GM12878 (cell line): Measurements from ENCODE around the gene HERPUD1. TPM values are rescaled to one million over a fixed set of nuclear protein-coding genes. Genes with fewer than 3 reads are reported as not detected.

ENCODE experiments used
- CEBPB ChIP-seq, 2 experiments: fragments of 150-350 bp in 1 of 2; IDR thresholded peaks; 2 replicates each; pipeline ENCODE4 v1.6.1; 2012 to 2014; ENCODE audit warnings: low read depth in 2 of 2, low read length in 2 of 2, borderline replicate concordance in 1 of 2, inconsistent platforms in 1 of 2
- ESRRA ChIP-seq: IDR thresholded peaks from 2 replicates; pipeline ENCODE4 v1.6.1; 2012; ENCODE audit warnings: mild to moderate bottlenecking, low read length, improper control_type of control experiment
- HCFC1 ChIP-seq: fragments of 150-350 bp; IDR thresholded peaks from 2 replicates; pipeline ENCODE4 v1.6.1; 2014; ENCODE audit warnings: low read length
- HDAC2 ChIP-seq: fragments of 200-600 bp; sonication (generic); IDR thresholded peaks from 2 replicates; pipeline ENCODE4 v1.6.1; 2017
- MTA2 ChIP-seq: fragments of 450-650 bp; IDR thresholded peaks from 2 replicates; pipeline ENCODE4 v1.6.1; 2016; ENCODE audit warnings: low read depth, mild to moderate bottlenecking, moderate library complexity
- MTA3 ChIP-seq: IDR thresholded peaks from 2 replicates; pipeline ENCODE4 v1.6.1; 2012; ENCODE audit warnings: low read length, inconsistent platforms, borderline replicate concordance
- PAX8 ChIP-seq: fragments of 450-650 bp; IDR thresholded peaks from 2 replicates; pipeline ENCODE4 v1.6.1; 2017; ENCODE audit warnings: mild to moderate bottlenecking, moderate library complexity
- RAD21 ChIP-seq: IDR thresholded peaks from 2 replicates; pipeline ENCODE4 v1.6.1; 2011; ENCODE audit warnings: mild to moderate bottlenecking, low read depth, low read length, moderate library complexity; ENCODE audit not compliant: insufficient read depth
- RELA ChIP-seq: fragments of 450-650 bp; IDR thresholded peaks from 2 replicates; pipeline ENCODE4 v1.8.0; 2014; ENCODE audit warnings: borderline replicate concordance; ENCODE audit not compliant: partially characterized antibody
- SIX5 ChIP-seq: IDR thresholded peaks from 2 replicates; pipeline ENCODE4 v1.6.1; 2011; ENCODE audit warnings: mild to moderate bottlenecking, low read depth, low read length, moderate library complexity; ENCODE audit not compliant: severe bottlenecking
- SP1 ChIP-seq: IDR thresholded peaks from one replicate; pipeline ENCODE4 v1.6.1; 2011; ENCODE audit warnings: low read depth, low read length
- SREBF1 ChIP-seq: IDR thresholded peaks from 2 replicates; pipeline ENCODE4 v1.6.1; 2012; ENCODE audit warnings: mild to moderate bottlenecking, low read length
- SUZ12 ChIP-seq: fragments of 200-600 bp; sonication (generic); IDR thresholded peaks from one replicate; pipeline ENCODE4 v1.6.1; 2018; ENCODE audit warnings: antibody characterized with exemption, mild to moderate bottlenecking; ENCODE audit not compliant: unreplicated experiment
- TCF3 ChIP-seq: IDR thresholded peaks from 2 replicates; pipeline ENCODE4 v1.6.1; 2012; ENCODE audit warnings: low read depth, mild to moderate bottlenecking, low read length, borderline replicate concordance; ENCODE audit not compliant: insufficient read depth
- ZNF274 ChIP-seq: IDR thresholded peaks from one replicate; pipeline ENCODE4 v1.8.0; 2011; ENCODE audit not compliant: insufficient read length, insufficient read depth
- polyA plus RNA-seq, 11 experiments: library from polyadenylated mRNA; depleted of rRNA in 4 of 11; unstranded in 6 of 11; stranded (reverse) in 5 of 11; fragments of >200 nt; fragmentation: Nextera tagmentation in 4 of 11; fragmentation: Illumina TruSeq in 1 of 11; extraction: Ambion mirVana in 4 of 11; extraction: Trizol in 1 of 11; gene quantifications; 1 replicate in 1 of 11; 2 replicates in 10 of 11; pipeline versions ENCODE4 v1.2.1 to v1.2.3, GENCODE V29; 2011 to 2016; ENCODE audit warnings: inconsistent platforms in 2 of 11, missing spikeins in 2 of 11, low read depth in 1 of 11
- total RNA-seq, 4 experiments: library from RNA; depleted of rRNA in 3 of 4; stranded (reverse); fragments of >200 nt in 3 of 4; fragmentation: Illumina TruSeq in 1 of 4; extraction: Trizol in 1 of 4; gene quantifications; 2 replicates each; pipeline versions ENCODE4 v1.2.1 to v1.2.3, GENCODE V29; 2013 to 2021
- TF ChIP-seq, protein P1 (sequence below): fragments of 450-650 bp; formaldehyde crosslinking; IDR thresholded peaks from 2 replicates; pipeline ENCODE4 v1.4.0; 2020; ENCODE audit warnings: mild to moderate bottlenecking, moderate library complexity
- TF ChIP-seq, protein P2 (sequence below): fragments of 450-650 bp; IDR thresholded peaks from 2 replicates; pipeline ENCODE4 v1.6.1; 2017; ENCODE audit warnings: mild to moderate bottlenecking, moderate library complexity
- TF ChIP-seq, protein P3 (sequence below): fragments of 150-350 bp; IDR thresholded peaks from 2 replicates; pipeline ENCODE4 v1.6.1; 2016; ENCODE audit warnings: low read depth, low read length

HERPUD1 gene
- total and polyA plus RNA-seq, 10 of the 15 experiments (the other 5 are each of a cell fraction or from before 2014, with no cell fraction given), result 32.6 to 212 (median 122) TPM

DNA sequence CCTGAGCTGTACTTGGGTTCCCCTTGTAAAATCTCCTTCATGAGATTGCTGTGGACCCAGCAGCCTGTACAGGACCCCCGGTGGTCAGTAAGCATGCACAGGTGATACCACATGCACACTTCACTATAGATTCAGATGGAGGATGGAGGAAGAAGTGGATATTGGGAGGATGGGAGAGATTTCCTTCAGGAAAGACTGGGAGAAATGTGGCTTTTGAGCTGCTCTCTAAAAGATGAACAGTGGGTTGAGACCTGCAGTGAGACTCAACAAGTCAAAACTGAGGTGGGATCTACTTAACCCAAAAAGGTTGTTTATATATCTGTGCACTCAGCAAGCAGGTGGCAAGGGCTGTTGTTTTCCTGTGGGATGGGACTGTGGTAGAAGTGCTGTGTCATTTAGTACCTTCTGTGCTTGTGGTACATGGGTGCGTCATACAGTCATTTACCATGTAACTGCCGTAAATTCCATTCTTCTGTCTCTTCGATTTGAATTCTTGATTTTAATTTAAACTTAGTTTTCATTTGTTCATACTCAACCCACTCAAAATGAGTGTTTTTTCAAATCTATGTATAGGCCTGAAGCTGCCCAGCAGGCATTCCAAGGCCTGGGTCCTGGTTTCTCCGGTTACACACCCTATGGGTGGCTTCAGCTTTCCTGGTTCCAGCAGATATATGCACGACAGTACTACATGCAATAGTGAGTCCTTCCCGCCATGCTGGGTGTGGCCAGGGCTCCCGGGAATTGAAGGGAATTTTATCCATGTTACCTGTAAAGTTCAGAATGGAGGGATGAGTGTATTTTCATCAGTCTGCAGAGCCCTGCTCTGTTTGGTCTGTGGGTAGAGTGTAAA lies 6.9 kb downstream of the HERPUD1 start (continued):
- TF ChIP-seq, protein P1, sequence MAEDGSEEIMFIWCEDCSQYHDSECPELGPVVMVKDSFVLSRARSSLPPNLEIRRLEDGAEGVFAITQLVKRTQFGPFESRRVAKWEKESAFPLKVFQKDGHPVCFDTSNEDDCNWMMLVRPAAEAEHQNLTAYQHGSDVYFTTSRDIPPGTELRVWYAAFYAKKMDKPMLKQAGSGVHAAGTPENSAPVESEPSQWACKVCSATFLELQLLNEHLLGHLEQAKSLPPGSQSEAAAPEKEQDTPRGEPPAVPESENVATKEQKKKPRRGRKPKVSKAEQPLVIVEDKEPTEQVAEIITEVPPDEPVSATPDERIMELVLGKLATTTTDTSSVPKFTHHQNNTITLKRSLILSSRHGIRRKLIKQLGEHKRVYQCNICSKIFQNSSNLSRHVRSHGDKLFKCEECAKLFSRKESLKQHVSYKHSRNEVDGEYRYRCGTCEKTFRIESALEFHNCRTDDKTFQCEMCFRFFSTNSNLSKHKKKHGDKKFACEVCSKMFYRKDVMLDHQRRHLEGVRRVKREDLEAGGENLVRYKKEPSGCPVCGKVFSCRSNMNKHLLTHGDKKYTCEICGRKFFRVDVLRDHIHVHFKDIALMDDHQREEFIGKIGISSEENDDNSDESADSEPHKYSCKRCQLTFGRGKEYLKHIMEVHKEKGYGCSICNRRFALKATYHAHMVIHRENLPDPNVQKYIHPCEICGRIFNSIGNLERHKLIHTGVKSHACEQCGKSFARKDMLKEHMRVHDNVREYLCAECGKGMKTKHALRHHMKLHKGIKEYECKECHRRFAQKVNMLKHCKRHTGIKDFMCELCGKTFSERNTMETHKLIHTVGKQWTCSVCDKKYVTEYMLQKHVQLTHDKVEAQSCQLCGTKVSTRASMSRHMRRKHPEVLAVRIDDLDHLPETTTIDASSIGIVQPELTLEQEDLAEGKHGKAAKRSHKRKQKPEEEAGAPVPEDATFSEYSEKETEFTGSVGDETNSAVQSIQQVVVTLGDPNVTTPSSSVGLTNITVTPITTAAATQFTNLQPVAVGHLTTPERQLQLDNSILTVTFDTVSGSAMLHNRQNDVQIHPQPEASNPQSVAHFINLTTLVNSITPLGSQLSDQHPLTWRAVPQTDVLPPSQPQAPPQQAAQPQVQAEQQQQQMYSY (CRISPR knock-in tag), result no peak
- peak; percentile 57; the same call in 1 of the 2 replicates for TF ChIP-seq TCF3
- no peak for TF ChIP-seq MTA3
- peak; percentile 42; the same call in 1 of the 2 replicates for TF ChIP-seq MTA2
- TF ChIP-seq, protein P2, sequence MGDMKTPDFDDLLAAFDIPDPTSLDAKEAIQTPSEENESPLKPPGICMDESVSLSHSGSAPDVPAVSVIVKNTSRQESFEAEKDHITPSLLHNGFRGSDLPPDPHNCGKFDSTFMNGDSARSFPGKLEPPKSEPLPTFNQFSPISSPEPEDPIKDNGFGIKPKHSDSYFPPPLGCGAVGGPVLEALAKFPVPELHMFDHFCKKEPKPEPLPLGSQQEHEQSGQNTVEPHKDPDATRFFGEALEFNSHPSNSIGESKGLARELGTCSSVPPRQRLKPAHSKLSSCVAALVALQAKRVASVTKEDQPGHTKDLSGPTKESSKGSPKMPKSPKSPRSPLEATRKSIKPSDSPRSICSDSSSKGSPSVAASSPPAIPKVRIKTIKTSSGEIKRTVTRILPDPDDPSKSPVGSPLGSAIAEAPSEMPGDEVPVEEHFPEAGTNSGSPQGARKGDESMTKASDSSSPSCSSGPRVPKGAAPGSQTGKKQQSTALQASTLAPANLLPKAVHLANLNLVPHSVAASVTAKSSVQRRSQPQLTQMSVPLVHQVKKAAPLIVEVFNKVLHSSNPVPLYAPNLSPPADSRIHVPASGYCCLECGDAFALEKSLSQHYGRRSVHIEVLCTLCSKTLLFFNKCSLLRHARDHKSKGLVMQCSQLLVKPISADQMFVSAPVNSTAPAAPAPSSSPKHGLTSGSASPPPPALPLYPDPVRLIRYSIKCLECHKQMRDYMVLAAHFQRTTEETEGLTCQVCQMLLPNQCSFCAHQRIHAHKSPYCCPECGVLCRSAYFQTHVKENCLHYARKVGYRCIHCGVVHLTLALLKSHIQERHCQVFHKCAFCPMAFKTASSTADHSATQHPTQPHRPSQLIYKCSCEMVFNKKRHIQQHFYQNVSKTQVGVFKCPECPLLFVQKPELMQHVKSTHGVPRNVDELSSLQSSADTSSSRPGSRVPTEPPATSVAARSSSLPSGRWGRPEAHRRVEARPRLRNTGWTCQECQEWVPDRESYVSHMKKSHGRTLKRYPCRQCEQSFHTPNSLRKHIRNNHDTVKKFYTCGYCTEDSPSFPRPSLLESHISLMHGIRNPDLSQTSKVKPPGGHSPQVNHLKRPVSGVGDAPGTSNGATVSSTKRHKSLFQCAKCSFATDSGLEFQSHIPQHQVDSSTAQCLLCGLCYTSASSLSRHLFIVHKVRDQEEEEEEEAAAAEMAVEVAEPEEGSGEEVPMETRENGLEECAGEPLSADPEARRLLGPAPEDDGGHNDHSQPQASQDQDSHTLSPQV, result no peak
- no peak for TF ChIP-seq ESRRA
- no peak for TF ChIP-seq SP1
- TF ChIP-seq HCFC1, result no peak
- no peak for TF ChIP-seq HDAC2
- TF ChIP-seq RELA, result no peak
- TF ChIP-seq SUZ12, result no peak
- TF ChIP-seq ZNF274, result no peak
- no peak for TF ChIP-seq CEBPB (IDR thresholded peaks at IDR 0.05; ENCODE audit: borderline replicate concordance in 1 of 2, low read depth in 2 of 2, low read length in 2 of 2)
- TF ChIP-seq RAD21, result no peak
- TF ChIP-seq SIX5, result no peak
- no peak for TF ChIP-seq PAX8
- TF ChIP-seq, protein P3, sequence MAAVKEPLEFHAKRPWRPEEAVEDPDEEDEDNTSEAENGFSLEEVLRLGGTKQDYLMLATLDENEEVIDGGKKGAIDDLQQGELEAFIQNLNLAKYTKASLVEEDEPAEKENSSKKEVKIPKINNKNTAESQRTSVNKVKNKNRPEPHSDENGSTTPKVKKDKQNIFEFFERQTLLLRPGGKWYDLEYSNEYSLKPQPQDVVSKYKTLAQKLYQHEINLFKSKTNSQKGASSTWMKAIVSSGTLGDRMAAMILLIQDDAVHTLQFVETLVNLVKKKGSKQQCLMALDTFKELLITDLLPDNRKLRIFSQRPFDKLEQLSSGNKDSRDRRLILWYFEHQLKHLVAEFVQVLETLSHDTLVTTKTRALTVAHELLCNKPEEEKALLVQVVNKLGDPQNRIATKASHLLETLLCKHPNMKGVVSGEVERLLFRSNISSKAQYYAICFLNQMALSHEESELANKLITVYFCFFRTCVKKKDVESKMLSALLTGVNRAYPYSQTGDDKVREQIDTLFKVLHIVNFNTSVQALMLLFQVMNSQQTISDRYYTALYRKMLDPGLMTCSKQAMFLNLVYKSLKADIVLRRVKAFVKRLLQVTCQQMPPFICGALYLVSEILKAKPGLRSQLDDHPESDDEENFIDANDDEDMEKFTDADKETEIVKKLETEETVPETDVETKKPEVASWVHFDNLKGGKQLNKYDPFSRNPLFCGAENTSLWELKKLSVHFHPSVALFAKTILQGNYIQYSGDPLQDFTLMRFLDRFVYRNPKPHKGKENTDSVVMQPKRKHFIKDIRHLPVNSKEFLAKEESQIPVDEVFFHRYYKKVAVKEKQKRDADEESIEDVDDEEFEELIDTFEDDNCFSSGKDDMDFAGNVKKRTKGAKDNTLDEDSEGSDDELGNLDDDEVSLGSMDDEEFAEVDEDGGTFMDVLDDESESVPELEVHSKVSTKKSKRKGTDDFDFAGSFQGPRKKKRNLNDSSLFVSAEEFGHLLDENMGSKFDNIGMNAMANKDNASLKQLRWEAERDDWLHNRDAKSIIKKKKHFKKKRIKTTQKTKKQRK, result no peak
- no peak for TF ChIP-seq SREBF1
